HTERT RPE-1 (cell line): Measurements from ENCODE around the gene WEE2.
"Not testable (repeated sequence)": the region's sequence is repeated elsewhere in the genome, so short reads cannot be mapped to it uniquely, and the experiment has no call there.

Experiments used
- in situ Hi-C: fragments of 300-500 bp; cut with MboI; formaldehyde crosslinking; loops from 4 replicates; pipeline ENCODE4 v1.14.3; 2020; ENCODE audit warnings: low sequenced_read_pairs

The WEE2 gene

GRCh38 chr7:141770083-141770583 lies 62.0 kb downstream of the WEE2 start:
- in situ Hi-C loops: not testable (repeated sequence)

GRCh38 chr7:141776374-141776773 lies 68.2 kb downstream of the WEE2 start, which contains the start of gene TAS2R4:
Gene TAS2R4, plus strand, starts transcription at chr7:141776674. Its CDS starts 1,815 bp downstream, at chr7:141778489.
- in situ Hi-C loops: no loop called here
